ENCODE measurements around the gene ANAPC13.
A peak's percentile ranks its signal among the peaks of the same experiment; 100 is the strongest.

ANAPC13 gene

DNA sequence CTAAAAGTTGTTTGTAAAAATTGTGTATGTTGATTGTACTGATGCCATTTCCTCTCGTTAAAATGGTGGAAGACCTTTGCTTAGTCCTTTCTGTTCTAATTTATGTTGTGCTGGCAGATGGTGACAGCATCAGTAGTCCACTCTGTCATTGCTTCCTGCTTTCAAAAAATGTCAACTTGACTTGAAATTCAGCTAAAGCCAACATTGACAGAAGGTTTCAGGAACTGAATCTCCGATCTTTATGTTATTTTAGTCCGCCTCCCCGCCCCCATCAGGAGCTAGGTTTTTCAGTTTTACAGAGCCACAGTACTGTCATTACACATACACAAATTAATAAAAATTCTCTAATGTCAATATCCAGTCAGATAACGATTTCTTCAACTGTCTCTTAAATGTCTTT, 1.6 kb upstream of the ANAPC13 start:
- Histone ChIP-seq H3K36me3 (no peaks in the 10 kb centered on the region), H3K4me1 (no peaks in the 10 kb centered on the region; the same call in 1 of the 2 replicates), H3K27me3 (no peaks in the 10 kb centered on the region), H3K4me3 (ENCODE audit: low read depth, low read length) (peak overlapping the region; percentile 97), H3K9me3 (no peaks in the 10 kb centered on the region)
- TF ChIP-seq, protein P1, sequence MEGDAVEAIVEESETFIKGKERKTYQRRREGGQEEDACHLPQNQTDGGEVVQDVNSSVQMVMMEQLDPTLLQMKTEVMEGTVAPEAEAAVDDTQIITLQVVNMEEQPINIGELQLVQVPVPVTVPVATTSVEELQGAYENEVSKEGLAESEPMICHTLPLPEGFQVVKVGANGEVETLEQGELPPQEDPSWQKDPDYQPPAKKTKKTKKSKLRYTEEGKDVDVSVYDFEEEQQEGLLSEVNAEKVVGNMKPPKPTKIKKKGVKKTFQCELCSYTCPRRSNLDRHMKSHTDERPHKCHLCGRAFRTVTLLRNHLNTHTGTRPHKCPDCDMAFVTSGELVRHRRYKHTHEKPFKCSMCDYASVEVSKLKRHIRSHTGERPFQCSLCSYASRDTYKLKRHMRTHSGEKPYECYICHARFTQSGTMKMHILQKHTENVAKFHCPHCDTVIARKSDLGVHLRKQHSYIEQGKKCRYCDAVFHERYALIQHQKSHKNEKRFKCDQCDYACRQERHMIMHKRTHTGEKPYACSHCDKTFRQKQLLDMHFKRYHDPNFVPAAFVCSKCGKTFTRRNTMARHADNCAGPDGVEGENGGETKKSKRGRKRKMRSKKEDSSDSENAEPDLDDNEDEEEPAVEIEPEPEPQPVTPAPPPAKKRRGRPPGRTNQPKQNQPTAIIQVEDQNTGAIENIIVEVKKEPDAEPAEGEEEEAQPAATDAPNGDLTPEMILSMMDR (IDR thresholded peaks at IDR 0.05; ENCODE audit: low read depth, low read length) = no peak
- DNase-seq = no peak

DNA sequence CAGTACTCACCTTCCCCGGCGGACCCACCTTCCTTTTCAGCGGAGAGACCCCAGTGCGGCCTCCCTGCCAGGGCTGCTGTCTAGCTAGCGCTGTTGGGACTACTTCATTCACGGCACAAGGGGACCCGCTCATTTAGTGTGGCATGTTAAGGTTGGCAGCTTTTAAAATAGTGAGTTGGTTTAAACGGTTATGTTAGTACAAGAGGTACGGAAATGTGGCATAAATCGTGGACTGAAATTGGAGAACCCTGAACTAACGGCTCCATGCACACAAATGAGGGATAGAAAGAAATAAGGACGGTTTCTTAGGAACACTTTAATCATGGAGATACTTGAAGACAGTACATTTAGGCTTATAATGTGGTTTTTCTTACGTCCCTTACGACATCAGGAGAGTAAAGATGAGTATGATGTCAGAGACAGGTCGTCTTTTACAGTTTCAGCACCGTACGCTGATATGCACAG, 824 bp upstream of the ANAPC13 start:
- Histone ChIP-seq H3K4me1 (no peaks in the 10 kb centered on the region; the same call in 1 of the 2 replicates), H3K4me3 (ENCODE audit: low read depth, low read length) (peak overlapping the region; percentile 97), H3K27me3 (no peaks in the 10 kb centered on the region), H3K36me3 (peaks cover under 1% of the 10 kb centered on the region; the same call in 1 of the 2 replicates), H3K9me3 (no peaks in the 10 kb centered on the region)
- no peak for DNase-seq
- TF ChIP-seq, protein P1 (IDR thresholded peaks at IDR 0.05; ENCODE audit: low read depth, low read length) = no peak

DNA sequence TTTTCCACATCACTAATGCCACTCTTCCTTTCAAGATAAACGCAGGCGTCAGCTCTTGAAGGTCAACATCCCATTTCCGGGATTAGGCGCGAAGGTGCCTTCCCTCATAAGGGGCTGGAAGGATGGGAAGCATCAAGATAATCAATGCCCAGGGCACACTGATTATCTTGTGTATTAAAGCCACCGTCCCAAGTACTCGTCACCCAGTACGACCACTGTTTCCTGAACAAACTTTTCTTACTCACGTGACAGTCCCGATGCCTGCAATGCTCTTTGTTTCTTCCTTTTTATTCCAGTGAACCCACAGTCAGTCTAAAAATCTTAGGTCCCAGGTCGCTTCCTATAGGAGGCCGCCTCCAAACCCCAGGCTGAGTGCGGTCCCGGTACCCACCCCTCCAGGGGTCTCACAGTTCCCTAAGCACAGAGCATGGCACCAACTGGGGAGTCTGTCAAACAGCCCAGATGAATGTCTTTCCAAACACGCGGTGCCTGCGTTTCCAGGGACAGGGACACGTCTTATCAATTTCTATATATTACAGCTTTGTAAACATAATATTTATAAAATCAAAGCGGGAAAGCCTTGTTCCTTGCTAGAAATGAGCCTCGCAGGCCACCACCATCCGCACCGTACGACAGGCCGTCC, 589 bp downstream of the ANAPC13 start:
- Histone ChIP-seq H3K4me3 (ENCODE audit: low read depth, low read length) (peak overlapping the region; percentile 97), H3K9me3 (no peaks in the 10 kb centered on the region), H3K4me1 (no peaks in the 10 kb centered on the region; the same call in 1 of the 2 replicates), H3K36me3 (peaks cover 11% of the 10 kb centered on the region), H3K27me3 (no peaks in the 10 kb centered on the region)
- TF ChIP-seq, protein P1 (IDR thresholded peaks at IDR 0.05; ENCODE audit: low read depth, low read length) = no peak
- DNase-seq = no peak

DNA sequence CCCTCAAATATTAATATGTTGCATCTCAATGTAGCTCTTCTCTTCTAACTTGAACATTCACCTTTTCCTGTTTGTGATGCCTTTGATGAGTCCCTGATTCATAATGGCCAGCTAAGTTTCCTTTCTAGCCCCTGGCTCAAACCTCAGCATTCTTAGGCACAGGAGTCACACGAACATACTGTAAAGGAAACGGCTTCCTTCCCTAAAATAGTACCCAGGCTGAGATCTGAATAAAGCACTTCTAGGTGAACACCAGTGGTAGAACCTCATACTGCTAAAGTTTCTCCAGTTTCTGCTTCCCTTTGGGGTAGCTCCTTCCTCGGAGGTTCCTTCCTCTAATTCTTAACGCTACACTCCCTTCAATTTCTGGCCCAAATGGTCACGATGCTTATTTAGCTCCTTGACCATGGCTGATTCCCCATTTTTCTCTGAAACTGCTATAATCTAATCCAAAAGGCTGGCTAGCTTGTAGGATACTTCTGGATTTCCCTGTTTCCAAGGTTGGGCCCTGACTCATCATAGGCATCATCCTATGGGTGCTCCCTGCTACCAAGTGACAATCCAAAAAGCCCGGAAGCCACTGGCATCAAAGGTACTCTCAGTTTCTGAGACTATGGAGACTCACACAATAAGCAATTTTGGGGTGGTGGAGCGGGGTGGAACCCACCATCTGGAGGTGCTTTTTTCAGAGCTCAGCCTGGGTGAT, 2.4 kb downstream of the ANAPC13 start:
- no peak overlapping the region for H3K4me3 ChIP-seq (ENCODE audit: low read depth, low read length)
- no peaks in the 10 kb centered on the region; the same call in 1 of the 2 replicates for H3K4me1 ChIP-seq
- peaks cover 25% of the 10 kb centered on the region for H3K36me3 ChIP-seq
- H3K9me3 ChIP-seq = no peaks in the 10 kb centered on the region
- no peaks in the 10 kb centered on the region for H3K27me3 ChIP-seq
- TF ChIP-seq, protein P1 (IDR thresholded peaks at IDR 0.05; ENCODE audit: low read depth, low read length) = no peak
- DNase-seq = no peak

DNA sequence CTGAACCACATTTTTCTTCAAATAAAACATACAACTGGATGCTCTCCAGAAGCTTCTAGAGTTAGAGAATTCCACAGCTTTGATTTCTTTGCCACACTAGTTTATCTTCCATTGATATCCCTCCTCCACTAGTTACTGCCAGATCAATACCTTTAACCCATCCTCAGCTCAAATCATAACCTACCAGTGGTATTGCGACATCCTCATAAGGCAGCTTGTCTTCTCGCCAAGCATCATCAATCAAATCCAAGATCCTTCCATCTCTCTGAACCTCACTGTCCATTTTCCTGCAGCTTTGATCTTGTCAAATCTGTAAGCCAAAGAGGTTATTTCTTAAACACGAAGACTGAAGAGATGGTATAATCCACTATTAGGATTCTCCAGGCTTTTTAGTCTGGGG, 3.2 kb downstream of the ANAPC13 start:
- H3K36me3 ChIP-seq = peaks cover 31% of the 10 kb centered on the region
- TF ChIP-seq, protein P1 (IDR thresholded peaks at IDR 0.05; ENCODE audit: low read depth, low read length) = no peak

DNA sequence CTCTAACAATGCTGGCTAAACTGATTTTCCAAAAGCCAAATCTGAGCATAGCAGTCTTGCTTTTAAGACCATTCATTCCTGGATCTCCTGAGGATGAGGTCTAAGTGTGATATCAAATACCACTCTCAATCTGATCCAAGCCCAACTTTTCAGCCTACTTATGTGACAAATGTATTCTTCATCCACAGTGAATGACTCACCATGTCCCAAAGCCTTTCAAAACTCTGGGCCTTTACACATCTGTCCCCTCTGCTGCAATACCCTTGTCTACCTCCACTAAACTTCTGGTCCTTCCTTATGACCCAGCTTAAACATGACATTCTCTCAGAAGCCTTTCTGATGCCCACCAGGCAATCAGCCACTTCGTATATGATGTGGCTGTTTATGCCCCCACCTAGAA, 4.6 kb downstream of the ANAPC13 start:
- DNase-seq = no peak
- TF ChIP-seq, protein P1 (IDR thresholded peaks at IDR 0.05; ENCODE audit: low read depth, low read length) = no peak
- Histone ChIP-seq H3K4me1 (no peaks in the 10 kb centered on the region), H3K4me3 (ENCODE audit: low read depth, low read length) (no peak overlapping the region), H3K27me3 (no peaks in the 10 kb centered on the region), H3K9me3 (no peaks in the 10 kb centered on the region), H3K36me3 (peaks cover 34% of the 10 kb centered on the region)

More for the DNA sequence above, 3.2 kb downstream of the ANAPC13 start:
- Histone ChIP-seq H3K4me1 (no peaks in the 10 kb centered on the region; the same call in 1 of the 2 replicates), H3K4me3 (ENCODE audit: low read depth, low read length) (no peak overlapping the region), H3K9me3 (no peaks in the 10 kb centered on the region), H3K27me3 (no peaks in the 10 kb centered on the region)
- no peak for DNase-seq
